Bone marrow (tissue), 2 donors: ENCODE results near the gene MAPK12.
A peak's percentile ranks its signal among the peaks of the same experiment; 100 is the strongest.

ENCODE experiments used
- DNase-seq, 2 donors: peaks; one replicate each; lab custom pipeline; 2025; lab: John Stamatoyannopoulos, UW

The MAPK12 gene

GRCh38 chr22:50299785-50300619, 38.5 kb upstream of the MAPK12 start:
- DNase-seq: no peak

- no peak for DNase-seq
These were observed 37.7 kb upstream of the MAPK12 start for GRCh38 chr22:50298937-50299784.

- DNase-seq: no peak
These were observed 36.8 kb upstream of the MAPK12 start for GRCh38 chr22:50298266-50298637.

GRCh38 chr22:50297510-50298265, 36.2 kb upstream of the MAPK12 start:
- no peak for DNase-seq

DNA sequence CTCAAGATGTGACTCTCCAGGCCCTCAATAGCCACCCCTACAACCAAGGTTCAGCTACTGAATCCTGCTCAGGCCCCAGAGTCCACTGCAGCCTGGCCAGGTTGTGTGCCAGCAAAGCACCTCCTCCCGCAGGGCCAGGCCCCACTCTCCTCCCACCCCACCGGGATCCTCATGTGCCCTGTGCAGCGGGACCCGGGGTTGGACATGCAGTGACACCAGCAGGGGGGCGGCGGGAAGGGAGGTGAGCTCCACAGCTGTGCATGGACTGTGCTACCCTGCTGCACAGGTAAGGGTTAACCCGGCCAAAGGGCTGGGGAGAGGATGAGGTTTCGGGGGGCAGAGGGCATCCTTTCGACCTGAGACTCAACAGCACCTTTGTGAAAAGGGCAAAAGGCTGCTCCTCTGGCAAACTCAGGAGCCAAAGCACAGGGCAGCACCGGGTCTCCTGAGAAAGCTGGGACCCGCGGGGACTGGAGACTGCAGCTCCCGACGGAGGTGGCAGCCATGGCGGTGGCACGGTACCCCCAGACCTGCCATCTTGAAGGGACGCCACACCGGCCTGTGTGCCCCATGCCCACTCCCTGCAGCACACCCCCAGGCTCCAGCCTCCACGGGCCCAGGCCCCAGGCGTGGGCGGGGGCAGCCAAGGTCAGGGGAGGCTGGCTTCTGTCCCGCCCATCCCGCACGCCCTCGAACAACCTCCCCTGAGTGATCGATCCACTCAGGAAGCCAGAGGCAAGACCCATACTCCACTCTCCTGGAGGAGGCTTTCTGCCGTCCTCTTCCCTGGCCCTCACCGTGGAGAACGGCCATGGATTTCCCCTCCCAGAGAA, 35.4 kb upstream of the MAPK12 start:
- DNase-seq: no peak

GRCh38 chr22:50294319-50294656, 32.8 kb upstream of the MAPK12 start:
- peak in 1 of 2 donors; percentile 13 for DNase-seq

GRCh38 chr22:50293441-50294318, 32.2 kb upstream of the MAPK12 start:
- DNase-seq: peak in 1 of 2 donors; percentile 24

DNA sequence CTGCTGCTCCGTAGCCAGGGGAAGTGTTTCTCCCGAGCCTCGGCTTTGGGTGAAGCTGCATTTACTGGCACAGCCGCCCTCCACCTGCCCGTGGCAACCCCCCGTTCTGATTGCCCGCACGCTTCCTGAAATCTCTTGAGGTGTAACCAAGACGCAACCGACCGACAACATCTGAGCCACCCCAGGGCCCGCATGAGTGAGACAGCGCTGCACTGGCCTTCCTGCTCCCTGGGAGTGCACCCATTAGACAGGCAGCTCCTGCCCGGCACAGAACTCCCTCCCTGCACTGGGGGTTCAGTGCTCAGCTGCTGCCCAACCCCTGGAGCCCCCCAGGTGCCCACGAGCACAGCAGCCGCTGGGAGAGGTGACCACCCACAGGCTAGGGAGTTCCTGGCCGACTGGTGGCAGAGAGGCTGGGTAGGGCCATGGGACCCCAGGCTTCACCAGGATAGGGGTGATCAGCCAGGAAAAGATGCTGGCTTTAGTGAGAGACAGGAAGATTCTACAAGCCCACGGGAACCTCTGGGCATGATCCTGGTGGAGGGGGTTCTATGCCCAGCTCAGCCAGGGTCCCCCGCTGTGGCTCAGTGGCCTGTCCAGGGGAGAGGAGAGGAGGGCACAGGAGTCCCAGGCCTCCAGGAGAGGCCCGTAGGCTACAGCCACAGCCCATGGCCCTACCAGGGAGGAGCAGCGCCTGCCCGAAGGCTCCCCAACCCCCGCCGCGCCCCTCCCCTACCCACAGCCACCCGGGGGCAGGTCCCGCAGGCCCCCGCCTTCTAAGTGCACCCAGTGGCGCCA, 31.4 kb upstream of the MAPK12 start:
- no peak for DNase-seq

GRCh38 chr22:50289942-50290630, 28.6 kb upstream of the MAPK12 start:
- DNase-seq: no peak

GRCh38 chr22:50289151-50289941, 27.9 kb upstream of the MAPK12 start:
- no peak for DNase-seq

DNA sequence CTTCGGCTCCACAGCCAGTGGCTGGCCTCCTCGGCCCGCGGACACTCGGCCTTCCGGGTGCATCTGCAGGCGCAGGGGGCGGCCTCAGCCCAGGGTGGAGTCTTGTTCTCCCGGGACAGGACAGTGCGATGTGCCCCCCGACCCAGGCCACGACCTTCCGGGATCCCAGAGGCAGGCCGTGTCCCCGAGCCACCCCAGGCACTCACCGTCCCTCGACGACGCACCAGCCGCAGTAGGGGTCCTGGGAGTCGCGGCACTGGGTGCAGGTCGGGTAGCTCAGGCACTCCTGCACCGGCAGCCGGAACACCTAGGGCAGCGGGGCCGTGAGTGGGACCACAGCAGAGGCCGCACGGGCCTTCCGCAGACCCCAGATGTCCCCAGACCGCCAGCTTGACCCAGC, 26.2 kb upstream of the MAPK12 start:
- no peak for DNase-seq

DNA sequence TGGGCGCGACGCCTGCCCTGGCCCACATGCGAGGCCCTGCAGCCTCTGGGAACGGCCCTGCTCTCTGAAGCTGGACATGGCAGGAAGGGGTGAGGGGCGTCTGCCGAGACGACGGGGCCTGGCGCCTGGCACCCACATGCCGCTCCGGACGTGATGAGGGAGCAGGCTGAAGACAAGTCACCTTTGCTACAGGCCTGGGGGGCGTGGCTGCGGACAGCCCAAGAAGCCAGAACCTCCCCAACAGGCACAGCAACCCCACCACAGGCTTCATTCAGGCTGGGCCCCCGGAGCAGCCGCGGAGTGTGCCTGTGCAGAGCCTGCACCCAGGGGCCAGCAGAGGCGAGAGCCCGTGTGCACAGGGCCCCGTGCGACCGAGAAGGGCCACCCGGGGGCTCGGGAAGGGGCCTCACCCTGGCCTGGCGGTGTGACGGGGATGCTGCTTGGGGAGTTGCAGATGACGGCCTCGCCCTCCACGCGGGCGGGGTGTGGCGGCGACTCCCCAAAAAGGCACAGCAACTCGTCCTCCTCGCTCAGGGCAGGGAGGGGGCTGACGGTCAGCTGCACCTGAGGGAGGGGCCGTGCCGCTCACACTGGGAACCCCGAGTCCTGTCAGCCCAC, 25.3 kb upstream of the MAPK12 start:
- no peak for DNase-seq

DNA sequence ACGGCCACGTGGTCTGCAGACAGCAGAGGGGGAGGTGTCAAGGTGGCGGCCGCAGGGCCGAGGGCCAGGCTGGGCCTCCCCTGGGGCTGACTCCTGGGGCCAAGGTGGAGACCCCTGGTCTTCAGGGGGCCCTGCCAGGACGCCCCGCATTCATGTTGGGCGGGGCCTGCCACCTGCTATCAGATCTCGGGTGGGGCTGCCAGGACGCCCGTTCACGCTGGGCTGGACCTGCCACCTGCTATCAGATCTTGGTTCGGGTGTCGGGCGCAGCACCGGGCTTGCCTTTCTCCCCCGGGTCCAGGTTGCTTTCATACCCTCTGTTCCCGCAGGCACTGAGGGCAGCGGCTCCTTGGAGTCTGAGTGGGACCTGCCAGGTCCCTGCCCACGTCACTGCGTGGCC, 24.8 kb upstream of the MAPK12 start:
- DNase-seq: no peak

- no peak for DNase-seq
These were observed 24.2 kb upstream of the MAPK12 start for GRCh38 chr22:50285568-50286229.

GRCh38 chr22:50284479-50284878, 23.0 kb upstream of the MAPK12 start:
- no peak for DNase-seq

GRCh38 chr22:50283821-50284220, 22.3 kb upstream of the MAPK12 start:
- DNase-seq: no peak
